ENCODE results near the gene ATAD3C.
"Not testable (repeated sequence)": the region's sequence is repeated elsewhere in the genome, so short reads cannot be mapped to it uniquely, and the experiment has no call there.

ATAD3C gene

GRCh38 chr1:1477206-1477605 is 27.7 kb downstream of the ATAD3C start:
- Histone ChIP-seq H2BK5ac (ENCODE audit: low read length) (no peak overlapping the region), H3K23ac (ENCODE audit: low read length) (no peak overlapping the region), H3K4ac (ENCODE audit: low read depth, low read length) (no peak overlapping the region), H2BK15ac (replicated peaks; ENCODE audit: low read depth) (no peak overlapping the region), H2BK120ac (ENCODE audit: low read depth, low read length) (no peak overlapping the region), H3K36me3 (ENCODE audit: control insufficient read depth, insufficient read depth, low read length) (peaks cover 5% of the 10 kb centered on the region), H3K56ac (ENCODE audit: low read length) (no peak overlapping the region), H3K27ac (ENCODE audit: low read depth, low read length) (no peak overlapping the region), H3K79me1 (ENCODE audit: low read length) (peaks cover 5% of the 10 kb centered on the region), H3K9ac (ENCODE audit: low read length) (no peak overlapping the region), H3K18ac (ENCODE audit: low read length) (no peak overlapping the region), H3K4me3 (ENCODE audit: low read length) (no peak overlapping the region), H3K4me1 (ENCODE audit: control insufficient read depth, low read depth, low read length) (no peaks in the 10 kb centered on the region), H3K27me3 (ENCODE audit: insufficient read depth, low read length, poor library complexity) (no peaks in the 10 kb centered on the region), H3K4me2 (ENCODE audit: low read length) (no peak overlapping the region), H3K79me2 (ENCODE audit: control insufficient read depth, insufficient read depth, low read length) (peaks cover 29% of the 10 kb centered on the region), H2AK5ac (ENCODE audit: low read length) (no peak overlapping the region), H4K8ac (ENCODE audit: low read depth, low read length) (no peak overlapping the region), H4K5ac (ENCODE audit: low read length) (no peak overlapping the region)
- WGBS (ENCODE audit: extremely low coverage, insufficient coverage, low lambda C conversion rate) = no CpG with 5 or more reads among the region's 22 CpGs
- no peak for DNase-seq

- Histone ChIP-seq H3K4me1 (ENCODE audit: control insufficient read depth, low read depth, low read length) (no peaks in the 10 kb centered on the region), H4K8ac (ENCODE audit: low read depth, low read length) (no peak overlapping the region), H3K18ac (ENCODE audit: low read length) (no peak overlapping the region), H3K23ac (ENCODE audit: low read length) (no peak overlapping the region), H3K27me3 (ENCODE audit: insufficient read depth, low read length, poor library complexity) (no peaks in the 10 kb centered on the region), H3K36me3 (ENCODE audit: control insufficient read depth, insufficient read depth, low read length) (peaks cover 11% of the 10 kb centered on the region), H3K56ac (ENCODE audit: low read length) (no peak overlapping the region), H3K4ac (ENCODE audit: low read depth, low read length) (no peak overlapping the region), H2BK15ac (replicated peaks; ENCODE audit: low read depth) (no peak overlapping the region), H3K4me2 (ENCODE audit: low read length) (no peak overlapping the region), H3K79me2 (ENCODE audit: control insufficient read depth, insufficient read depth, low read length) (peaks cover 8% of the 10 kb centered on the region), H3K9ac (ENCODE audit: low read length) (no peak overlapping the region), H2BK5ac (ENCODE audit: low read length) (no peak overlapping the region), H3K27ac (ENCODE audit: low read depth, low read length) (no peak overlapping the region), H3K4me3 (ENCODE audit: low read length) (no peak overlapping the region), H3K79me1 (ENCODE audit: low read length) (peaks cover 2% of the 10 kb centered on the region), H2AK5ac (ENCODE audit: low read length) (no peak overlapping the region), H2BK120ac (ENCODE audit: low read depth, low read length) (no peak overlapping the region), H4K5ac (ENCODE audit: low read length) (no peak overlapping the region)
- WGBS (ENCODE audit: extremely low coverage, insufficient coverage, low lambda C conversion rate) = no CpG with 5 or more reads among the region's 42 CpGs
- DNase-seq = no peak
These were observed 30.3 kb downstream of the ATAD3C start for GRCh38 chr1:1479547-1480487.

GRCh38 chr1:1480488-1480867 is 31.0 kb downstream of the ATAD3C start:
- H4K8ac ChIP-seq (ENCODE audit: low read depth, low read length); H2BK15ac ChIP-seq (replicated peaks; ENCODE audit: low read depth); DNase-seq; H4K5ac ChIP-seq (ENCODE audit: low read length); H2AK5ac ChIP-seq (ENCODE audit: low read length); H2BK120ac ChIP-seq (ENCODE audit: low read depth, low read length); H3K4ac ChIP-seq (ENCODE audit: low read depth, low read length); H3K18ac ChIP-seq (ENCODE audit: low read length); H3K79me1 ChIP-seq (ENCODE audit: low read length); H3K4me3 ChIP-seq (ENCODE audit: low read length); H3K56ac ChIP-seq (ENCODE audit: low read length); H3K23ac ChIP-seq (ENCODE audit: low read length); H3K79me2 ChIP-seq (ENCODE audit: control insufficient read depth, insufficient read depth, low read length); H3K4me1 ChIP-seq (ENCODE audit: control insufficient read depth, low read depth, low read length); H2BK5ac ChIP-seq (ENCODE audit: low read length); H3K27me3 ChIP-seq (ENCODE audit: insufficient read depth, low read length, poor library complexity); H3K4me2 ChIP-seq (ENCODE audit: low read length); H3K9ac ChIP-seq (ENCODE audit: low read length); H3K27ac ChIP-seq (ENCODE audit: low read depth, low read length): not testable (repeated sequence)
- no CpG with 5 or more reads among the region's 16 CpGs for WGBS (ENCODE audit: extremely low coverage, insufficient coverage, low lambda C conversion rate)
- peaks cover 11% of the 10 kb centered on the region for H3K36me3 ChIP-seq (ENCODE audit: control insufficient read depth, insufficient read depth, low read length)

- peaks cover 11% of the 10 kb centered on the region for H3K36me3 ChIP-seq (ENCODE audit: control insufficient read depth, insufficient read depth, low read length)
- WGBS (ENCODE audit: extremely low coverage, insufficient coverage, low lambda C conversion rate) = no CpG with 5 or more reads among the region's 30 CpGs
- not testable (repeated sequence) for DNase-seq
These were observed 32.3 kb downstream of the ATAD3C start for GRCh38 chr1:1481811-1482210.

GRCh38 chr1:1482856-1483255 is 33.4 kb downstream of the ATAD3C start:
- H3K9ac ChIP-seq (ENCODE audit: low read length) = no peak overlapping the region
- peaks cover 11% of the 10 kb centered on the region for H3K36me3 ChIP-seq (ENCODE audit: control insufficient read depth, insufficient read depth, low read length)
- no peak overlapping the region for H3K56ac ChIP-seq (ENCODE audit: low read length)
- H3K79me2 ChIP-seq (ENCODE audit: control insufficient read depth, insufficient read depth, low read length) = no peaks in the 10 kb centered on the region
- H2BK15ac ChIP-seq (replicated peaks; ENCODE audit: low read depth) = no peak overlapping the region
- no peak overlapping the region for H3K23ac ChIP-seq (ENCODE audit: low read length)
- H3K27ac ChIP-seq (ENCODE audit: low read depth, low read length) = no peak overlapping the region
- no peak overlapping the region for H4K8ac ChIP-seq (ENCODE audit: low read depth, low read length)
- no peak overlapping the region for H2BK120ac ChIP-seq (ENCODE audit: low read depth, low read length)
- H3K4me1 ChIP-seq (ENCODE audit: control insufficient read depth, low read depth, low read length) = no peaks in the 10 kb centered on the region
- no peak overlapping the region for H3K18ac ChIP-seq (ENCODE audit: low read length)
- H3K4ac ChIP-seq (ENCODE audit: low read depth, low read length) = no peak overlapping the region
- H2BK5ac ChIP-seq (ENCODE audit: low read length) = no peak overlapping the region
- no peak for DNase-seq
- no peak overlapping the region for H2AK5ac ChIP-seq (ENCODE audit: low read length)
- H4K5ac ChIP-seq (ENCODE audit: low read length) = no peak overlapping the region
- peaks cover 2% of the 10 kb centered on the region for H3K79me1 ChIP-seq (ENCODE audit: low read length)
- no peaks in the 10 kb centered on the region for H3K27me3 ChIP-seq (ENCODE audit: insufficient read depth, low read length, poor library complexity)
- H3K4me2 ChIP-seq (ENCODE audit: low read length) = no peak overlapping the region
- WGBS (ENCODE audit: extremely low coverage, insufficient coverage, low lambda C conversion rate) = no CpG with 5 or more reads among the region's 14 CpGs
- no peak overlapping the region for H3K4me3 ChIP-seq (ENCODE audit: low read length)

More at GRCh38 chr1:1481811-1482210, 32.3 kb downstream of the ATAD3C start:
- not testable (repeated sequence) for H3K4me1 ChIP-seq (ENCODE audit: control insufficient read depth, low read depth, low read length); H2BK5ac ChIP-seq (ENCODE audit: low read length); H3K23ac ChIP-seq (ENCODE audit: low read length); H3K9ac ChIP-seq (ENCODE audit: low read length); H4K5ac ChIP-seq (ENCODE audit: low read length); H3K56ac ChIP-seq (ENCODE audit: low read length); H3K27ac ChIP-seq (ENCODE audit: low read depth, low read length); H2BK15ac ChIP-seq (replicated peaks; ENCODE audit: low read depth); H3K79me1 ChIP-seq (ENCODE audit: low read length); H3K4me2 ChIP-seq (ENCODE audit: low read length); H2BK120ac ChIP-seq (ENCODE audit: low read depth, low read length); H3K27me3 ChIP-seq (ENCODE audit: insufficient read depth, low read length, poor library complexity); H3K79me2 ChIP-seq (ENCODE audit: control insufficient read depth, insufficient read depth, low read length); H4K8ac ChIP-seq (ENCODE audit: low read depth, low read length); H2AK5ac ChIP-seq (ENCODE audit: low read length); H3K18ac ChIP-seq (ENCODE audit: low read length); H3K4me3 ChIP-seq (ENCODE audit: low read length); H3K4ac ChIP-seq (ENCODE audit: low read depth, low read length)

Measured in mesendoderm (in vitro differentiated cells).